ENCODE data around the gene LOX.

LOX gene

GRCh38 chr5:122078116-122079110 is at the start of gene LOX:
Gene LOX, minus strand, starts transcription at chr5:122078259. Its CDS starts 274 bp downstream, at chr5:122077985.
- DNase-seq: no peak

GRCh38 chr5:122126756-122127321 is 48.8 kb upstream of the LOX start:
- DNase-seq: no peak

GRCh38 chr5:122126177-122126755 is 48.2 kb upstream of the LOX start:
- no peak for DNase-seq

GRCh38 chr5:122124766-122125165 is 46.7 kb upstream of the LOX start:
- DNase-seq: no peak

- no peak for DNase-seq
Measured at GRCh38 chr5:122121479-122122465, 43.7 kb upstream of the LOX start.

- no peak for DNase-seq
Measured at GRCh38 chr5:122120957-122121356, 42.9 kb upstream of the LOX start.

- no peak for DNase-seq
Measured at GRCh38 chr5:122120493-122120892, 42.4 kb upstream of the LOX start.

- no peak for DNase-seq
Measured at GRCh38 chr5:122119205-122119604, 41.1 kb upstream of the LOX start.

GRCh38 chr5:122118356-122118948 is 40.4 kb upstream of the LOX start:
- DNase-seq: no peak

GRCh38 chr5:122114501-122114900 is 36.4 kb upstream of the LOX start:
- DNase-seq: no peak

- no peak for DNase-seq
Measured at GRCh38 chr5:122112733-122113558, 34.9 kb upstream of the LOX start.

GRCh38 chr5:122112063-122112462 is 34.0 kb upstream of the LOX start:
- DNase-seq: no peak

- no peak for DNase-seq
Measured at GRCh38 chr5:122111460-122111859, 33.4 kb upstream of the LOX start.

- DNase-seq: no peak
Measured at GRCh38 chr5:122110987-122111386, 32.9 kb upstream of the LOX start.

- no peak for DNase-seq
Measured at GRCh38 chr5:122107016-122107415, 29.0 kb upstream of the LOX start.

GRCh38 chr5:122105909-122106308 is 27.9 kb upstream of the LOX start:
- no peak for DNase-seq

GRCh38 chr5:122102825-122103224 is 24.8 kb upstream of the LOX start:
- no peak for DNase-seq

- DNase-seq: peak; percentile 25
Measured at GRCh38 chr5:122101636-122102285, 23.7 kb upstream of the LOX start.

GRCh38 chr5:122099060-122099790 is 21.2 kb upstream of the LOX start:
- DNase-seq: no peak

GRCh38 chr5:122097391-122097790 is 19.3 kb upstream of the LOX start:
- no peak for DNase-seq

Measured in activated CD4-positive, alpha-beta T cell treated with anti-CD3 and anti-CD28 coated beads, Interleukin-2, Interleukin-6, amounts not matched to agents 100 ng/mL and 50 ng/mL, durations not matched to agents 16 hours and 8 hours (primary cell).